ENCODE measurements around the gene LDAH. TPM values are rescaled to one million over a fixed set of nuclear protein-coding genes. Genes with fewer than 3 reads are reported as not detected.

The LDAH gene
- total and polyA plus RNA-seq, 10 of the 15 experiments (the other 5 are each of a cell fraction or from before 2014, with no cell fraction given), result 17.9 to 44.7 (median 30.0) TPM

DNA sequence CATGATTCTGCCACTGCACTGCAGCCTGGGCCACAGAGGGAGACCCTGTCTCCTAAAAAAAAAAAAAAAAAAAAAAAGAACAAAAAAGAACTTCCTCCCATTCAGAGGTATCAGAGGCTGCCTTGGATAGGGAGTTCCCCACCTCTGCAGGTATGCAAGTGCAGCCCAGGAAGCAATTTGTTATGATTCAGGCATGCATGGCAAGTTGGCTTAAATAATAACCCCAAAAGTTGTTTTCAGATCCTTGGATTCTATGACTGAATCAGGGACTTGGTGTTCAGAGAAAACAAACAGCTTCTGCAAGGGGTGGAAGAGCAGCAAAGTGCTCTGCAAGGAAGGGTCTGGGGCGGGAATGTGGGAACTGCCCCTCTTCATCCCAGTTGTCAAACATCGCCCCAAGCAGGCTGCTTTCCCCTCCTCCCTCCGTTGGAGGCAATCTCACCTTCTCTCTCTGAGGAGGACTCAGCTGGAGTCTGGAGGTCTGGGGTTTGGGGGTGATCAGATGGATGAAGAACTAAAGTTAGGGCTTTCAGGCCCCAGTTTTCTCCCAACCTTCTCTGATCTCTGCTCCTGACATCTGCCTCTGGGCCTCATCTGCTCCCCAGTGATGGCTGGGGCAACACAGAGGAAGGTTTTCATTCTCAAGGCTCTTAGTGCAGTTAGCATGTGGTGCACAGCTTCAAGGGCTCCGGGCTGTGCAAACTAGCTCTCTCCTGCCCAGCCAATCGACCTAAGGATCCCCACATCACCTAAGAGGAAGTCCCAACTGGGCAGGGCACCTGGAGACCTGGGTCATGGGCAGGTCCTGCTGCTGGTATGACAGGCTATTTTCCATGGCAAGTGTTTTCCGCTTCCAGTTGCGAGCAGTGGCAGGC lies 159.5 kb downstream of the LDAH start:
- POLR2A ChIA-PET, result no interaction called here
- intact Hi-C loops (cut with micrococcal nuclease; ENCODE audit: unreplicated experiment), result no loop called here
- no TSS peak for BruUV-seq (replicated peaks)
- SMC1A ChIA-PET (ENCODE audit: uncharacterized antibody, unreplicated experiment), result interaction anchor here (1.2 to 5.5 kb wide), 2 partner anchors 160 to 300 kb away, joined by 3 to 101 read pairs; partner anchors contain the start of gene LDAH
- no peak for TF ChIP-seq SPI1 (IDR thresholded peaks at IDR 0.05; ENCODE audit: borderline replicate concordance, insufficient read depth, low read depth, low read length)
- H3K27me3 ChIP-seq (replicated peaks in 1 of 2; ENCODE audit: control insufficient read depth in 2 of 2, insufficient read depth in 2 of 2, low read length in 1 of 2), result peaks cover 12 to 27% of the 10 kb centered on the region in 2 experiments
- ATAC-seq (no peak), DNase-seq (ENCODE audit: low read depth, low spot score) (no peak), FAIRE-seq (no peak)
- in situ Hi-C loops (cut with MboI), result loop anchor here (5.0 to 25.0 kb wide), 2 partner anchors 299 to 449 kb away; partner anchors contain the start of gene TDRD15
- H3K9ac ChIP-seq (ENCODE audit: control insufficient read depth, insufficient read depth, low read length), result no peak overlapping the region
- H4K20me1 ChIP-seq (ENCODE audit: control insufficient read depth, insufficient read depth), result 0 out of 2 replicates have a peak, but pooled peaks cover 2% of the 10 kb centered on the region
- no peaks in the 10 kb centered on the region for H3K9me3 ChIP-seq (replicated peaks; ENCODE audit: control insufficient read depth, insufficient read depth, low read length)
- no peak overlapping the region for H3K4me2 ChIP-seq (ENCODE audit: control insufficient read depth, insufficient read depth)
- RAD21 ChIA-PET (ENCODE audit: unreplicated experiment), result interaction anchor here (0.6 to 1.4 kb wide), 2 partner anchors 118 to 300 kb away, joined by 3 to 4 read pairs; no protein-coding TSS in a partner anchor
- H3K4me3 ChIP-seq, result no peak overlapping the region
- no peaks in the 10 kb centered on the region for H3K79me2 ChIP-seq (ENCODE audit: control insufficient read depth, insufficient read depth, low read length)
- no peaks in the 10 kb centered on the region for H3K36me3 ChIP-seq (ENCODE audit: control insufficient read depth in 2 of 2, insufficient read depth in 2 of 2, low read length in 1 of 2)
- CTCF ChIA-PET, result interaction anchor here (0.9 to 6.8 kb wide), 4 partner anchors 13 to 364 kb away, joined by 3 to 218 read pairs (median 42); no protein-coding TSS in a partner anchor
- no peak overlapping the region for H2AFZ ChIP-seq (ENCODE audit: control insufficient read depth, low read depth, low read length)
- peaks cover 13% of the 10 kb centered on the region; the same call in 1 of the 2 replicates for H3K4me1 ChIP-seq (ENCODE audit: control insufficient read depth, insufficient read depth, low read length)
- 43% methylated on average over 7 of the region's 7 CpGs for WGBS (ENCODE audit: insufficient coverage, insufficient replicate concordance, low lambda C conversion rate, missing lambda C conversion rate)
- H3K27ac ChIP-seq (ENCODE audit: control insufficient read depth, insufficient read depth), result no peak overlapping the region

DNA sequence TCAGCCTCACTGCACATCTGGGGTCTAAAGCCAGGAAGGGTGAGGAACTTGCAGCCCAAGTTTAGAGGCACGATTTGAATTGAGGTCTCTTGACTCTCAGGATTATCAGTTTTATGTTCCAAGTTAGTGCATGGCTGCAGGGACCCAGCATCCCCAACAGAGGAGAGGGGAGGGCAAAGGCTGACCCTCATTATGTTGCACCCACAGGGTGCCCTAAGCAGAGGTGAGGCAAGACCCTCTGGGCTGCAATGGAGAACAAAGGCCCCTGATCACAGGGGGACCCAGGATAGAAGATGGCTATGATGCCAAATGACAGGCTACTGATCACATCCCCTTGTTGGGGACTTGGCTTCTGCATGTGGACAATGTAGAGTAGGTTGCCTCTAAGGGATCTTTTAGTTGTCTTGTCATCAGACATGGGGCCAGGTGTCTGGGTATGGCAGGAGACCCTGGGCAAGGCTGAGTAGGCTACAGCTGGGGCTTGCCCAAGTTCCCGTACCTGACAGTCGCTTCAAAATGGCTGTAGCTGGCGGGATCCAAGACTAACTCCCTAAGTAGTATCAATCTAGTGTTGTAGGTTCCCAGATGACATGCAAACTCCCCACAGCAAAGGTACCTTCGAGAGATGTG lies 160.5 kb downstream of the LDAH start:
- Histone ChIP-seq H3K4me1 (ENCODE audit: control insufficient read depth, insufficient read depth, low read length) (peaks cover 13% of the 10 kb centered on the region; the same call in 1 of the 2 replicates), H3K27ac (ENCODE audit: control insufficient read depth, insufficient read depth) (no peak overlapping the region), H3K36me3 (ENCODE audit: control insufficient read depth in 2 of 2, insufficient read depth in 2 of 2, low read length in 1 of 2) (no peaks in the 10 kb centered on the region), H4K20me1 (ENCODE audit: control insufficient read depth, insufficient read depth) (0 out of 2 replicates have a peak, but pooled peaks cover 2% of the 10 kb centered on the region), H3K4me3 (no peak overlapping the region), H3K79me2 (ENCODE audit: control insufficient read depth, insufficient read depth, low read length) (no peaks in the 10 kb centered on the region), H3K4me2 (ENCODE audit: control insufficient read depth, insufficient read depth) (no peak overlapping the region), H3K27me3 (replicated peaks in 1 of 2; ENCODE audit: control insufficient read depth in 2 of 2, insufficient read depth in 2 of 2, low read length in 1 of 2) (peaks cover 7 to 21% of the 10 kb centered on the region in 2 experiments), H3K9ac (ENCODE audit: control insufficient read depth, insufficient read depth, low read length) (no peak overlapping the region), H3K9me3 (replicated peaks; ENCODE audit: control insufficient read depth, insufficient read depth, low read length) (no peaks in the 10 kb centered on the region), H2AFZ (ENCODE audit: control insufficient read depth, low read depth, low read length) (no peak overlapping the region)
- in situ Hi-C loops (cut with MboI) (loop anchor here (5.0 to 25.0 kb wide), 2 partner anchors 300 to 450 kb away; partner anchors contain the start of gene TDRD15), intact Hi-C loops (cut with micrococcal nuclease; ENCODE audit: unreplicated experiment) (no loop called here)
- ChIA-PET POLR2A (no interaction called here), RAD21 (ENCODE audit: unreplicated experiment) (interaction anchor here (0.6 to 2.9 kb wide), 6 partner anchors 12 to 655 kb away, joined by 3 to 68 read pairs (median 6); partner anchors contain the start of gene HS1BP3), CTCF (interaction anchor here (0.6 to 6.8 kb wide), 20 partner anchors 11 to 655 kb away, joined by 3 to 218 read pairs (median 6); partner anchors contain the start of gene HS1BP3), SMC1A (ENCODE audit: uncharacterized antibody, unreplicated experiment) (interaction anchor here (0.8 to 5.5 kb wide), 5 partner anchors 11 to 376 kb away, joined by 3 to 101 read pairs (median 3); partner anchors contain the start of gene LDAH)
- DNase-seq (ENCODE audit: low read depth, low spot score), result no peak
- 48% methylated on average over 5 of the region's 5 CpGs for WGBS (ENCODE audit: insufficient coverage, insufficient replicate concordance, low lambda C conversion rate, missing lambda C conversion rate)
- FAIRE-seq, result no peak
- ATAC-seq, result no peak
- BruUV-seq (replicated peaks), result no TSS peak
- TF ChIP-seq MXI1 (IDR thresholded peaks at IDR 0.05; ENCODE audit: low read depth, low read length) (no peak), NFYA (IDR thresholded peaks at IDR 0.05; ENCODE audit: borderline replicate concordance, low read depth, low read length) (no peak), MTA2 (IDR thresholded peaks at IDR 0.05; ENCODE audit: low read depth) (no peak), FOXM1 (IDR thresholded peaks at IDR 0.05; ENCODE audit: low read depth, low read length) (no peak), ESRRA (IDR thresholded peaks at IDR 0.05; ENCODE audit: low read length) (no peak), PAX5 (IDR thresholded peaks at IDR 0.05; ENCODE audit: borderline replicate concordance, low read depth, low read length) (no peak), HDAC6 (IDR thresholded peaks at IDR 0.05; ENCODE audit: unreplicated experiment) (no peak), DPF2 (IDR thresholded peaks at IDR 0.05) (no peak), HDAC2 (IDR thresholded peaks at IDR 0.05) (no peak), SREBF1 (IDR thresholded peaks at IDR 0.05; ENCODE audit: low read length) (no peak), IKZF1 (conservative IDR thresholded peaks at IDR 0.05) (no peak)
- TF ChIP-seq, protein P1, sequence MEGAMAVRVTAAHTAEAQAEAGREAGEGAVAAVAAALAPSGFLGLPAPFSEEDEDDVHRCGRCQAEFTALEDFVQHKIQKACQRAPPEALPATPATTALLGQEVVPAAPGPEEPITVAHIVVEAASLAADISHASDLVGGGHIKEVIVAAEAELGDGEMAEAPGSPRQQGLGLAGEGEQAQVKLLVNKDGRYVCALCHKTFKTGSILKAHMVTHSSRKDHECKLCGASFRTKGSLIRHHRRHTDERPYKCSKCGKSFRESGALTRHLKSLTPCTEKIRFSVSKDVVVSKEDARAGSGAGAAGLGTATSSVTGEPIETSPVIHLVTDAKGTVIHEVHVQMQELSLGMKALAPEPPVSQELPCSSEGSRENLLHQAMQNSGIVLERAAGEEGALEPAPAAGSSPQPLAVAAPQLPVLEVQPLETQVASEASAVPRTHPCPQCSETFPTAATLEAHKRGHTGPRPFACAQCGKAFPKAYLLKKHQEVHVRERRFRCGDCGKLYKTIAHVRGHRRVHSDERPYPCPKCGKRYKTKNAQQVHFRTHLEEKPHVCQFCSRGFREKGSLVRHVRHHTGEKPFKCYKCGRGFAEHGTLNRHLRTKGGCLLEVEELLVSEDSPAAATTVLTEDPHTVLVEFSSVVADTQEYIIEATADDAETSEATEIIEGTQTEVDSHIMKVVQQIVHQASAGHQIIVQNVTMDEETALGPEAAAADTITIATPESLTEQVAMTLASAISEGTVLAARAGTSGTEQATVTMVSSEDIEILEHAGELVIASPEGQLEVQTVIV (IDR thresholded peaks at IDR 0.05; ENCODE audit: borderline replicate concordance, partially characterized antibody), result no peak

Data from GM12878 (cell line).